Esophagus muscularis mucosa (tissue), 4 donors: ENCODE measurements around the gene LALBA. TPM values are rescaled to one million over a fixed set of nuclear protein-coding genes. Genes with fewer than 3 reads are reported as not detected.

ENCODE experiments used
- DNase-seq: peaks from one replicate; pipeline ENCODE4 v3.0.0-alpha.2; 2017; ENCODE audit errors: extremely low spot score
- H3K27ac ChIP-seq, 4 donors: fragments of 200-600 bp; sonication (generic); replicated peaks in 1 of 4; 1 replicate in 3 of 4; 2 replicates in 1 of 4; pipeline ENCODE4 v1.5.1; 2016 to 2019; ENCODE audit warnings: mild to moderate bottlenecking in 1 of 4
- H3K27me3 ChIP-seq, 4 donors: fragments of 200-600 bp; sonication (generic); one replicate each; pipeline versions ENCODE4 v1.5.1 to v1.6.0; 2016 to 2019
- H3K36me3 ChIP-seq, 4 donors: fragments of 200-600 bp; sonication (generic); one replicate each; pipeline ENCODE4 v1.5.1; 2016 to 2019
- H3K4me1 ChIP-seq, 4 donors: fragments of 200-600 bp; sonication (generic); one replicate each; pipeline ENCODE4 v1.5.1; 2016 to 2019
- H3K4me3 ChIP-seq, 4 donors: fragments of 200-600 bp; sonication (generic); 1 replicate in 2 of 4; 2 replicates in 2 of 4; pipeline ENCODE4 v1.5.1; 2016 to 2019; ENCODE audit warnings: mild to moderate bottlenecking in 4 of 4, moderate library complexity in 1 of 4
- H3K9me3 ChIP-seq, 4 donors: fragments of 200-600 bp; sonication (generic); 1 replicate in 3 of 4; 2 replicates in 1 of 4; pipeline ENCODE4 v1.5.1; 2016 to 2019
- CTCF ChIP-seq, 3 experiments: fragments of 200-600 bp in 2 of 3; fragments of 450-650 bp in 1 of 3; sonication (generic) in 2 of 3; IDR thresholded peaks; one replicate each; pipeline ENCODE4 v1.5.1; 2017 to 2019; ENCODE audit warnings: antibody characterized with exemption in 3 of 3, mild to moderate bottlenecking in 2 of 3, moderate library complexity in 1 of 3
- EP300 ChIP-seq: sonication (generic); formaldehyde crosslinking; IDR thresholded peaks from one replicate; pipeline ENCODE4 v1.6.1; 2017; ENCODE audit warnings: antibody characterized with exemption
- POLR2A ChIP-seq: fragments of 450-650 bp; IDR thresholded peaks from one replicate; pipeline ENCODE4 v1.6.1; 2017; ENCODE audit warnings: antibody characterized with exemption, moderate library complexity, mild to moderate bottlenecking, low read depth
- POLR2AphosphoS5 ChIP-seq, 2 donors: sonication (generic); formaldehyde crosslinking; IDR thresholded peaks; one replicate each; pipeline ENCODE4 v1.6.1; 2017; ENCODE audit warnings: antibody characterized with exemption in 2 of 2
- WGBS: methylation state at CpG from one replicate; pipeline ENCODE4 v1.1.5; 2018; 5-methylcytosine and 5-hydroxymethylcytosine counted together
- intact Hi-C: fragments of 100-400 bp; cut with DNase I; formaldehyde crosslinking; loops from one replicate; pipeline ENCODE4 v1.15.1; 2023
- total RNA-seq, 4 donors: library from RNA; depleted of rRNA; stranded (reverse); fragments of >200 nt; gene quantifications; one replicate each; pipeline versions ENCODE4 v1.1.0 to v1.2.1, GENCODE V29; 2016

LALBA gene
- total RNA-seq, 4 donors from 2014 or later = not detected

- intact Hi-C loops = no loop called here
- WGBS = 81% methylated on average over 11 of the region's 11 CpGs
- Histone ChIP-seq H3K4me3 (no peak overlapping the region), H3K36me3 (no peaks in the 10 kb centered on the region), H3K4me1 (no peaks in the 10 kb centered on the region), H3K27me3 (peaks cover 0 to under 1% (median 0%) of the 10 kb centered on the region in 4 donors), H3K9me3 (peaks cover 0 to 32% (median 13%) of the 10 kb centered on the region in 4 donors), H3K27ac (no peak overlapping the region)
- no peak for DNase-seq
- TF ChIP-seq POLR2A (no peak), EP300 (no peak), CTCF (IDR thresholded peaks at IDR 0.05) (no peak), POLR2AphosphoS5 (IDR thresholded peaks at IDR 0.05) (no peak)
Measured at GRCh38 chr12:48601013-48601756, 31.3 kb upstream of the LALBA start.

GRCh38 chr12:48600552-48600951 is 30.7 kb upstream of the LALBA start:
- 82% methylated on average over 2 of the region's 2 CpGs for WGBS
- intact Hi-C loops = no loop called here
- no peak overlapping the region for H3K27ac ChIP-seq

GRCh38 chr12:48592591-48593086 is 22.8 kb upstream of the LALBA start:
- Histone ChIP-seq H3K4me3 (no peak overlapping the region), H3K27me3 (peaks cover 0 to 7% (median 0%) of the 10 kb centered on the region in 4 donors), H3K9me3 (peaks cover 0 to 11% (median 2%) of the 10 kb centered on the region in 4 donors), H3K4me1 (no peaks in the 10 kb centered on the region), H3K27ac (no peak overlapping the region), H3K36me3 (no peaks in the 10 kb centered on the region)
- WGBS = 73% methylated on average over 2 of the region's 2 CpGs
- peak; percentile 60 for DNase-seq
- TF ChIP-seq POLR2A = no peak
- no peak for TF ChIP-seq EP300
- no peak for TF ChIP-seq POLR2AphosphoS5 (IDR thresholded peaks at IDR 0.05)
- intact Hi-C loops = no loop called here

More at GRCh38 chr12:48600552-48600951, 30.7 kb upstream of the LALBA start:
- H3K9me3 ChIP-seq = peaks cover 0 to 25% (median 9%) of the 10 kb centered on the region in 4 donors
- TF ChIP-seq CTCF (IDR thresholded peaks at IDR 0.05) (no peak), POLR2A (no peak), POLR2AphosphoS5 (IDR thresholded peaks at IDR 0.05) (no peak), EP300 (no peak)
- no peaks in the 10 kb centered on the region for H3K36me3 ChIP-seq
- no peak overlapping the region for H3K4me3 ChIP-seq
- DNase-seq = no peak
- peaks cover 0 to 7% (median 0%) of the 10 kb centered on the region in 4 donors for H3K27me3 ChIP-seq
- H3K4me1 ChIP-seq = no peaks in the 10 kb centered on the region

GRCh38 chr12:48586361-48586760 is 16.5 kb upstream of the LALBA start:
- H3K27me3 ChIP-seq = peaks cover 0 to 21% (median 0%) of the 10 kb centered on the region in 4 donors
- H3K36me3 ChIP-seq = no peaks in the 10 kb centered on the region
- intact Hi-C loops = no loop called here
- TF ChIP-seq POLR2A (no peak), CTCF (IDR thresholded peaks at IDR 0.05) (no peak), EP300 (no peak), POLR2AphosphoS5 (IDR thresholded peaks at IDR 0.05) (no peak)
- 84% methylated on average over 3 of the region's 5 CpGs for WGBS
- no peaks in the 10 kb centered on the region for H3K4me1 ChIP-seq
- H3K9me3 ChIP-seq = no peaks in the 10 kb centered on the region
- no peak overlapping the region for H3K4me3 ChIP-seq
- DNase-seq = peak; percentile 75
- H3K27ac ChIP-seq = no peak overlapping the region

GRCh38 chr12:48583728-48584127 is 13.9 kb upstream of the LALBA start:
- TF ChIP-seq POLR2A (no peak), CTCF (IDR thresholded peaks at IDR 0.05) (no peak), POLR2AphosphoS5 (IDR thresholded peaks at IDR 0.05) (no peak), EP300 (no peak)
- WGBS = 40% methylated on average over 2 of the region's 2 CpGs
- Histone ChIP-seq H3K27ac (no peak overlapping the region), H3K36me3 (no peaks in the 10 kb centered on the region), H3K4me3 (no peak overlapping the region), H3K27me3 (peaks cover 0 to 21% (median 0%) of the 10 kb centered on the region in 4 donors), H3K4me1 (no peaks in the 10 kb centered on the region), H3K9me3 (no peaks in the 10 kb centered on the region)
- DNase-seq = no peak
- intact Hi-C loops = no loop called here
